Measurements from ENCODE around the gene PPP2R5C. TPM values are rescaled to one million over a fixed set of nuclear protein-coding genes. Genes with fewer than 3 reads are reported as not detected.
A peak's percentile ranks its signal among the peaks of the same experiment; 100 is the strongest.

The PPP2R5C gene
- total and polyA plus RNA-seq, 2 donors (not counting 3 experiments of a cell fraction or from before 2014, with no cell fraction given), result 42.6 to 83.6 TPM

DNA sequence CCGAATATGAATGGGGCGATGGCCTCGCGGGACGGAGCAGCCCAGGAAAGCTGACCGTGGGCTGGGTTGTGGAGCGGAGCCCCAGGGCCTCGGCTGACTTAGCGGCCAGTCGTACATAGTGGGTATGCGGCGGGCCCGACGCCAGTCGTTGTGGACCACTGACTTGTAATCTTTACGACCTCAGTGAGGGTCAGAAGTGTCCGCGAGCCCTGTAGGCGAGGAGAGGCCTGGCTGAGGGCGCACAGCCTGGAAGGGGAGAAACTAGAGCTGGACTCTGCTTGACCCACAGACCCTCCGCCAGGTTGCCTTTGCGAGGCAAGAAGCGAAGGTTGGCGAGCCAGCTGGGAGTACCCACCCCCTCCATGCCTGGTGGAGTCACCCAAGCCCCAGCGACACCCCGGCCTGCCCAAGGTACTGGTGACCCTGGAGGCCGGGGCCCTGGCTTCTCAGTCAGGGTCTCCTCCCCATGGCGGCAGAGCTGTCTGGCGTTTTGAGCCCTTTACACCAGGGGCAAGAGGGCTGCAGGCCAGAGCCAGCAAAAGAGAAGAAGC lies 187.2 kb downstream of the PPP2R5C start:
- Histone ChIP-seq H3K27me3 (ENCODE audit: control insufficient read depth in 2 of 2, insufficient read depth in 2 of 2, low read length in 2 of 2) (peaks cover 6 to 8% of the 10 kb centered on the region in 2 experiments), H2AFZ (ENCODE audit: low read depth, low read length) (peak overlapping the region; percentile 27), H3K27ac (ENCODE audit: insufficient read depth, low read depth, low read length) (peak overlapping the region; percentile 68), H3K9ac (replicated peaks; ENCODE audit: extremely low read depth, insufficient read depth, low read length) (peak overlapping the region; percentile 78), H3K9me3 (replicated peaks; ENCODE audit: control insufficient read depth, insufficient read depth, low read length) (no peaks in the 10 kb centered on the region), H3K79me2 (ENCODE audit: control insufficient read depth, insufficient read depth, low read length) (peaks cover 7% of the 10 kb centered on the region), H3K4me1 (ENCODE audit: control insufficient read depth, extremely low read depth, insufficient read depth, low read length) (peaks cover 10% of the 10 kb centered on the region), H3K9me1 (replicated peaks; ENCODE audit: control insufficient read depth, extremely low read depth, insufficient read depth, low read length) (no peaks in the 10 kb centered on the region), H3K4me3 (replicated peaks in 1 of 3; ENCODE audit: insufficient read depth in 1 of 3, low read depth in 1 of 3, low read length in 3 of 3) (peak overlapping the region; percentile 2 to 53 (median 52)), H3K36me3 (ENCODE audit: control insufficient read depth in 2 of 2, extremely low read depth in 1 of 2, insufficient read depth in 2 of 2, low read length in 2 of 2) (no peaks in the 10 kb centered on the region), H3K4me2 (ENCODE audit: insufficient read depth, low read length) (peak overlapping the region; percentile 72), H4K20me1 (replicated peaks; ENCODE audit: control insufficient read depth, extremely low read depth, insufficient read depth, low read length) (no peaks in the 10 kb centered on the region)
- dilution Hi-C loops (cut with MboI; ENCODE audit: extremely low pct_ligation_motif_present, low sequenced_read_pairs), result no loop called here
- TF ChIP-seq FOS (IDR thresholded peaks at IDR 0.05; ENCODE audit: borderline replicate concordance, insufficient read depth, low read length) (no peak), POLR2A (IDR thresholded peaks at IDR 0.05; ENCODE audit: low read depth, low read length) (peak; percentile 9), POLR2AphosphoS5 (IDR thresholded peaks at IDR 0.05; ENCODE audit: insufficient read depth, low read depth, low read length) (peak; percentile 10)
- intact Hi-C loops (cut with micrococcal nuclease), result loop anchor here (1.0 to 5.0 kb wide), 7 partner anchors 16 to 242 kb away; partner anchors contain the start of gene DYNC1H1
- FAIRE-seq (peak; percentile 52), DNase-seq (ENCODE audit: low read depth, low spot score) (no peak)
- BruUV-seq (replicated peaks), result TSS peak; percentile 87
- ChIA-PET CTCF (interaction anchor here (0.6 to 3.9 kb wide), 9 partner anchors 8 to 361 kb away, joined by 3 to 23 read pairs (median 3); no protein-coding TSS in a partner anchor), POLR2A (interaction anchor here (0.6 to 1.4 kb wide), 6 partner anchors 8 to 188 kb away, joined by 3 to 8 read pairs (median 4); no protein-coding TSS in a partner anchor)

- Histone ChIP-seq H3K4me3 (replicated peaks in 1 of 3; ENCODE audit: insufficient read depth in 1 of 3, low read depth in 1 of 3, low read length in 3 of 3) (no peak overlapping the region), H3K27me3 (ENCODE audit: control insufficient read depth in 2 of 2, insufficient read depth in 2 of 2, low read length in 2 of 2) (peaks cover 3 to 5% of the 10 kb centered on the region in 2 experiments), H3K9me3 (replicated peaks; ENCODE audit: control insufficient read depth, insufficient read depth, low read length) (no peaks in the 10 kb centered on the region), H3K4me2 (ENCODE audit: insufficient read depth, low read length) (no peak overlapping the region), H2AFZ (ENCODE audit: low read depth, low read length) (no peak overlapping the region), H4K20me1 (replicated peaks; ENCODE audit: control insufficient read depth, extremely low read depth, insufficient read depth, low read length) (no peaks in the 10 kb centered on the region), H3K79me2 (ENCODE audit: control insufficient read depth, insufficient read depth, low read length) (peaks cover 7% of the 10 kb centered on the region), H3K27ac (ENCODE audit: insufficient read depth, low read depth, low read length) (no peak overlapping the region), H3K4me1 (ENCODE audit: control insufficient read depth, extremely low read depth, insufficient read depth, low read length) (peaks cover 10% of the 10 kb centered on the region), H3K36me3 (ENCODE audit: control insufficient read depth in 2 of 2, extremely low read depth in 1 of 2, insufficient read depth in 2 of 2, low read length in 2 of 2) (no peaks in the 10 kb centered on the region), H3K9me1 (replicated peaks; ENCODE audit: control insufficient read depth, extremely low read depth, insufficient read depth, low read length) (no peaks in the 10 kb centered on the region), H3K9ac (replicated peaks; ENCODE audit: extremely low read depth, insufficient read depth, low read length) (no peak overlapping the region)
- no TSS peak for BruUV-seq (replicated peaks)
- TF ChIP-seq JUN (IDR thresholded peaks at IDR 0.05; ENCODE audit: borderline replicate concordance, insufficient read depth, insufficient read length, low read depth) (no peak), POLR2A (IDR thresholded peaks at IDR 0.05; ENCODE audit: low read depth, low read length) (no peak), EZH2 (IDR thresholded peaks at IDR 0.05; ENCODE audit: borderline replicate concordance, low read depth, low read length, severe bottlenecking) (no peak), POLR2AphosphoS5 (IDR thresholded peaks at IDR 0.05; ENCODE audit: insufficient read depth, low read depth, low read length) (no peak), MYC (IDR thresholded peaks at IDR 0.05; ENCODE audit: low read depth, low read length) (no peak), GATA2 (IDR thresholded peaks at IDR 0.05; ENCODE audit: insufficient read depth, insufficient read length, low read depth, low read length) (no peak), FOS (IDR thresholded peaks at IDR 0.05; ENCODE audit: borderline replicate concordance, insufficient read depth, low read length) (no peak)
- TF ChIP-seq, protein P1, sequence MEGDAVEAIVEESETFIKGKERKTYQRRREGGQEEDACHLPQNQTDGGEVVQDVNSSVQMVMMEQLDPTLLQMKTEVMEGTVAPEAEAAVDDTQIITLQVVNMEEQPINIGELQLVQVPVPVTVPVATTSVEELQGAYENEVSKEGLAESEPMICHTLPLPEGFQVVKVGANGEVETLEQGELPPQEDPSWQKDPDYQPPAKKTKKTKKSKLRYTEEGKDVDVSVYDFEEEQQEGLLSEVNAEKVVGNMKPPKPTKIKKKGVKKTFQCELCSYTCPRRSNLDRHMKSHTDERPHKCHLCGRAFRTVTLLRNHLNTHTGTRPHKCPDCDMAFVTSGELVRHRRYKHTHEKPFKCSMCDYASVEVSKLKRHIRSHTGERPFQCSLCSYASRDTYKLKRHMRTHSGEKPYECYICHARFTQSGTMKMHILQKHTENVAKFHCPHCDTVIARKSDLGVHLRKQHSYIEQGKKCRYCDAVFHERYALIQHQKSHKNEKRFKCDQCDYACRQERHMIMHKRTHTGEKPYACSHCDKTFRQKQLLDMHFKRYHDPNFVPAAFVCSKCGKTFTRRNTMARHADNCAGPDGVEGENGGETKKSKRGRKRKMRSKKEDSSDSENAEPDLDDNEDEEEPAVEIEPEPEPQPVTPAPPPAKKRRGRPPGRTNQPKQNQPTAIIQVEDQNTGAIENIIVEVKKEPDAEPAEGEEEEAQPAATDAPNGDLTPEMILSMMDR (IDR thresholded peaks at IDR 0.05; ENCODE audit: extremely low read depth in 1 of 2, insufficient read depth in 1 of 2, low read depth in 1 of 2, low read length in 2 of 2), result no peak
- TF ChIP-seq, protein P2, sequence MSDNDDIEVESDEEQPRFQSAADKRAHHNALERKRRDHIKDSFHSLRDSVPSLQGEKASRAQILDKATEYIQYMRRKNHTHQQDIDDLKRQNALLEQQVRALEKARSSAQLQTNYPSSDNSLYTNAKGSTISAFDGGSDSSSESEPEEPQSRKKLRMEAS (IDR thresholded peaks at IDR 0.05; ENCODE audit: insufficient read depth, insufficient read length), result no peak
- intact Hi-C loops (cut with micrococcal nuclease), result no loop called here
- FAIRE-seq, result no peak
- dilution Hi-C loops (cut with MboI; ENCODE audit: extremely low pct_ligation_motif_present, low sequenced_read_pairs), result no loop called here
- POLR2A ChIA-PET, result no interaction called here
- CTCF ChIA-PET, result interaction anchor here (1.1 to 3.9 kb wide), 2 partner anchors 179 to 243 kb away, joined by 3 to 23 read pairs; no protein-coding TSS in a partner anchor
- DNase-seq (ENCODE audit: low read depth, low spot score), result no peak
Measured at GRCh38 chr14:101950100-101950499, 188.6 kb downstream of the PPP2R5C start.
